Lung (tissue), 12 donors: ENCODE results near the gene CHST4. TPM values are rescaled to one million over a fixed set of nuclear protein-coding genes. Genes with fewer than 3 reads are reported as not detected.
A peak's percentile ranks its signal among the peaks of the same experiment; 100 is the strongest.

Experiments
- ATAC-seq: fragments of 200-7000 bp; cut with Tn5 transposase; one replicate; pipeline ENCODE4 v1.9.1; 2020; ENCODE audit warnings: moderate number of reproducible peaks; ENCODE audit not compliant: insufficient read depth, low FRiP score
- DNase-seq, 3 donors: peaks; one replicate each; pipeline ENCODE4 v3.0.0-alpha.2; 2013 to 2017
- H3K27ac ChIP-seq, 2 donors: one replicate each; pipeline ENCODE4 v1.5.1; 2013; ENCODE audit warnings: mild to moderate bottlenecking in 2 of 2, moderate library complexity in 2 of 2, control low read depth in 1 of 2, inconsistent platforms in 1 of 2, low read depth in 1 of 2, low read length in 1 of 2
- H3K27me3 ChIP-seq, 3 donors: one replicate each; pipeline ENCODE4 v1.5.1; 2013; ENCODE audit warnings: low read length in 2 of 3; ENCODE audit not compliant: control insufficient read depth in 3 of 3, insufficient read depth in 3 of 3
- H3K36me3 ChIP-seq, 4 donors: one replicate each; pipeline ENCODE4 v1.5.1; 2013; ENCODE audit warnings: low read length in 4 of 4, mild to moderate bottlenecking in 1 of 4, moderate library complexity in 1 of 4; ENCODE audit not compliant: control insufficient read depth in 4 of 4, insufficient read depth in 4 of 4
- H3K4me1 ChIP-seq, 5 donors: one replicate each; pipeline ENCODE4 v1.5.1; 2013; ENCODE audit warnings: low read length in 5 of 5, mild to moderate bottlenecking in 2 of 5, moderate library complexity in 1 of 5; ENCODE audit not compliant: control insufficient read depth in 5 of 5, insufficient read depth in 5 of 5
- H3K4me3 ChIP-seq: one replicate; pipeline ENCODE4 v1.5.1; 2013; ENCODE audit warnings: mild to moderate bottlenecking, control low read depth, moderate library complexity
- H3K9ac ChIP-seq, 2 donors: one replicate each; pipeline ENCODE4 v1.5.1; 2013; ENCODE audit warnings: low read length in 2 of 2, control low read depth in 1 of 2; ENCODE audit not compliant: insufficient read depth in 1 of 2
- H3K9me3 ChIP-seq, 4 donors: one replicate each; pipeline ENCODE4 v1.5.1; 2013; ENCODE audit warnings: low read length in 3 of 4, mild to moderate bottlenecking in 1 of 4, moderate library complexity in 1 of 4; ENCODE audit not compliant: control insufficient read depth in 4 of 4, insufficient read depth in 3 of 4
- CTCF ChIP-seq: IDR thresholded peaks from 2 replicates; pipeline ENCODE4 v1.5.1; 2012; ENCODE audit warnings: mild to moderate bottlenecking; ENCODE audit errors: control extremely low read depth, extremely low read depth
- WGBS, 2 donors: extraction: QIAGEN DNeasy Blood & Tissue Kit; methylation state at CpG; one replicate each; pipeline ENCODE4 v1.1.7; 2013; 5-methylcytosine and 5-hydroxymethylcytosine counted together
- polyA plus RNA-seq, 2 donors: library from polyadenylated mRNA; stranded (reverse); fragments of 200-250 nt; gene quantifications; one replicate each; pipeline ENCODE4 v1.2.1, GENCODE V29; 2013
- total RNA-seq, 2 donors: library from RNA; depleted of rRNA in 1 of 2; stranded (reverse); fragments of >200 nt in 1 of 2; gene quantifications; one replicate each; pipeline ENCODE4 v1.2.1, GENCODE V29; 2014 to 2021
- donor health status: control.
- donor health status: control.
- donor health status: Bipolar disorder and iron deficiency.
- donor health status: healthy.
- donor health status: DM: yes; HTN: yes; CAD: no.

CHST4 gene
- total and polyA plus RNA-seq, 4 donors, result 0.28 to 0.95 (median 0.67) TPM

- Histone ChIP-seq H3K36me3 (no peaks in the 10 kb centered on the region), H3K27ac (no peak overlapping the region), H3K4me3 (no peak overlapping the region), H3K4me1 (no peaks in the 10 kb centered on the region), H3K9ac (no peak overlapping the region), H3K27me3 (no peaks in the 10 kb centered on the region), H3K9me3 (no peaks in the 10 kb centered on the region)
- no peak for TF ChIP-seq CTCF
- ATAC-seq (no peak), DNase-seq (no peak)
- WGBS, 2 donors, result 67 to 83% methylated on average over 3 of the region's 3 CpGs
These were observed 6.1 kb downstream of the CHST4 start for GRCh38 chr16:71532366-71532765.

GRCh38 chr16:71536752-71537499 lies 10.7 kb downstream of the CHST4 start:
- no peak for TF ChIP-seq CTCF

GRCh38 chr16:71537643-71538042 lies 11.4 kb downstream of the CHST4 start:
- Histone ChIP-seq H3K4me1 (peaks cover 0 to 5% (median 0%) of the 10 kb centered on the region in 5 donors), H3K4me3 (no peak overlapping the region), H3K9me3 (no peaks in the 10 kb centered on the region), H3K9ac (no peak overlapping the region), H3K27ac (no peak overlapping the region), H3K36me3 (no peaks in the 10 kb centered on the region), H3K27me3 (peaks cover 0 to 3% (median 2%) of the 10 kb centered on the region in 3 donors)
- TF ChIP-seq CTCF, result peak; percentile 17
- ATAC-seq (no peak), DNase-seq (peak; percentile 5 to 19 (median 15))
- 69 to 73% methylated on average over 6 of the region's 6 CpGs for WGBS, 2 donors

More at GRCh38 chr16:71536752-71537499, 10.7 kb downstream of the CHST4 start:
- H3K4me1 ChIP-seq, result peaks cover 0 to 2% (median 0%) of the 10 kb centered on the region in 5 donors
- DNase-seq (no peak), ATAC-seq (no peak)
- H3K36me3 ChIP-seq, result no peaks in the 10 kb centered on the region
- WGBS, 2 donors, result 95% methylated on average over 28 of the region's 28 CpGs
- H3K27me3 ChIP-seq, result peaks cover 0 to 2% (median 0%) of the 10 kb centered on the region in 3 donors
- no peak overlapping the region for H3K27ac ChIP-seq
- no peaks in the 10 kb centered on the region for H3K9me3 ChIP-seq
- no peak overlapping the region for H3K9ac ChIP-seq
- H3K4me3 ChIP-seq, result no peak overlapping the region
